HepG2 (cell line): ENCODE measurements around the gene U2AF1L4. TPM values are rescaled to one million over a fixed set of nuclear protein-coding genes. Genes with fewer than 3 reads are reported as not detected.

Source experiments
- HNF4G ChIP-seq, 2 experiments: sonication (generic) in 1 of 2; formaldehyde crosslinking in 1 of 2; IDR thresholded peaks; 2 replicates each; pipeline versions ENCODE4 v1.4.0 to v1.6.1; 2011 to 2020; ENCODE audit warnings: borderline replicate concordance in 2 of 2, low read depth in 2 of 2, mild to moderate bottlenecking in 2 of 2, low read length in 1 of 2, missing genetic modification reagents in 1 of 2, moderate library complexity in 1 of 2
- HOXA3 ChIP-seq: sonication (generic); formaldehyde crosslinking; IDR thresholded peaks from 2 replicates; pipeline ENCODE4 v1.5.0; 2020; ENCODE audit warnings: missing genetic modification reagents
- POLR2G ChIP-seq: fragments of 200-400 bp; formaldehyde crosslinking; IDR thresholded peaks from 2 replicates; pipeline ENCODE4 v1.6.1; 2018; ENCODE audit warnings: mild to moderate bottlenecking, low read depth, low read length, moderate library complexity
- SIX4 ChIP-seq: sonication (generic); formaldehyde crosslinking; IDR thresholded peaks from 2 replicates; pipeline ENCODE4 v1.4.0; 2020; ENCODE audit warnings: missing genetic modification reagents
- ZKSCAN1 ChIP-seq: fragments of 150-350 bp; IDR thresholded peaks from 2 replicates; pipeline ENCODE4 v1.6.1; 2014; ENCODE audit warnings: low read length
- ZNF75D ChIP-seq: sonication (generic); formaldehyde crosslinking; IDR thresholded peaks from 2 replicates; pipeline ENCODE4 v1.8.1; 2023; ENCODE audit warnings: missing genetic modification reagents, mild to moderate bottlenecking, borderline replicate concordance
- polyA plus RNA-seq, 8 experiments: library from polyadenylated mRNA; depleted of rRNA in 3 of 8; stranded (reverse) in 7 of 8; unstranded in 1 of 8; fragments of >200 nt; fragmentation: Illumina TruSeq in 4 of 8; extraction: Trizol in 4 of 8; gene quantifications; 2 replicates each; pipeline versions ENCODE4 v1.2.1 to v1.2.3, GENCODE V29; 2011 to 2016; ENCODE audit warnings: low read depth in 4 of 8, missing spikeins in 1 of 8, mixed read lengths in 1 of 8; ENCODE audit not compliant: insufficient read depth in 1 of 8
- total RNA-seq, 5 experiments: library from RNA; depleted of rRNA; stranded (reverse); fragments of >200 nt; fragmentation: Illumina TruSeq; extraction: Trizol; gene quantifications; 2 replicates each; pipeline ENCODE4 v1.2.3, GENCODE V29; 2016; ENCODE audit warnings: low read depth in 1 of 5
- TF ChIP-seq, protein P1 (sequence below): sonication (generic); formaldehyde crosslinking; IDR thresholded peaks from 2 replicates; pipeline ENCODE4 v1.5.0; 2020; ENCODE audit warnings: mild to moderate bottlenecking, missing genetic modification reagents, borderline replicate concordance
- TF ChIP-seq, protein P2 (sequence below): IDR thresholded peaks from 2 replicates; pipeline ENCODE4 v1.4.0; 2020; ENCODE audit warnings: mild to moderate bottlenecking, missing genetic modification reagents
- TF ChIP-seq, protein P3 (sequence below): sonication (generic); formaldehyde crosslinking; IDR thresholded peaks from 2 replicates; pipeline ENCODE4 v1.4.0; 2020; ENCODE audit warnings: low read depth, missing genetic modification reagents
- TF ChIP-seq, protein P4 (sequence below): sonication (generic); formaldehyde crosslinking; IDR thresholded peaks from 2 replicates; pipeline ENCODE4 v1.4.0; 2020; ENCODE audit warnings: missing genetic modification reagents, borderline replicate concordance

The U2AF1L4 gene
- total and polyA plus RNA-seq, 2 of the 13 experiments (the other 11 are each of a cell fraction or from before 2014, with no cell fraction given) = 7.9 to 15.4 TPM

DNA sequence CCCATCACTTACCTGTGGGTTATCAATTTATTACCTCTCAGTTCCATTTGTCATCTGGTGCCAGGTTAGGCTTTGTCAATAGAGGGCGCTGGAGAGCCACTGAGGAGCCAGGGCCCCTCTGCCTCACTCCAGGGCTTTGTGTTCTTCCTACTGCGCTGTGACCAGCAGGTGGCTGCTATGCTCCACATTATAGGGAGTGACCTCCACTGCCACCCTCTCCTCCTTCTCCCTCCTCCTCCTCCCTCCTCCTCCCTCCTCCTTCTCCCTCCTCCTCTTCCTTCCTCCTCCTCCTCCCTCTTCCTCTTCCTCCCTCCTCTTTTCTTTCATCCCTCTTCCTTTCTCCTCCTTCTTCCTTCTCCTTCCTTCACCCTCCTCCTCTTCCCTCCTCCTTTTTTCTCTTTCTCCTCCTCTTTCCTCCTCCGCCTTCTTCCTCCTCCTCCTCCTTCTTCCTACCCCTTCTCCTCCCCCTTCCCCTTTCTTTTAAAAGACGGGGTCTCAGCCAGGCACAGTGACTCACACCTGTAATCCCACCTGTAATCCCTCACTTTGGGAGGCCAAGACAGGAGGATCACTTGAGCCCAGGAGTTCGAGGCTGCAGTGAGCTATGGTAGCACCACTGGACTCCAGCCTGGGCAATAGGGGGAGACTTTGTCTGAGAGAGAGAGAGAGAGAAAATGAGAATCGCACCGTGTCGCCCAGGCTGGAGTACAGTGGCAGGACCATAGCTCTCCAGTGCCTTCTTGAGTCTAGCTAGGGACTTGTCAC lies 51.2 kb downstream of the U2AF1L4 start (continued):
- TF ChIP-seq, protein P1, sequence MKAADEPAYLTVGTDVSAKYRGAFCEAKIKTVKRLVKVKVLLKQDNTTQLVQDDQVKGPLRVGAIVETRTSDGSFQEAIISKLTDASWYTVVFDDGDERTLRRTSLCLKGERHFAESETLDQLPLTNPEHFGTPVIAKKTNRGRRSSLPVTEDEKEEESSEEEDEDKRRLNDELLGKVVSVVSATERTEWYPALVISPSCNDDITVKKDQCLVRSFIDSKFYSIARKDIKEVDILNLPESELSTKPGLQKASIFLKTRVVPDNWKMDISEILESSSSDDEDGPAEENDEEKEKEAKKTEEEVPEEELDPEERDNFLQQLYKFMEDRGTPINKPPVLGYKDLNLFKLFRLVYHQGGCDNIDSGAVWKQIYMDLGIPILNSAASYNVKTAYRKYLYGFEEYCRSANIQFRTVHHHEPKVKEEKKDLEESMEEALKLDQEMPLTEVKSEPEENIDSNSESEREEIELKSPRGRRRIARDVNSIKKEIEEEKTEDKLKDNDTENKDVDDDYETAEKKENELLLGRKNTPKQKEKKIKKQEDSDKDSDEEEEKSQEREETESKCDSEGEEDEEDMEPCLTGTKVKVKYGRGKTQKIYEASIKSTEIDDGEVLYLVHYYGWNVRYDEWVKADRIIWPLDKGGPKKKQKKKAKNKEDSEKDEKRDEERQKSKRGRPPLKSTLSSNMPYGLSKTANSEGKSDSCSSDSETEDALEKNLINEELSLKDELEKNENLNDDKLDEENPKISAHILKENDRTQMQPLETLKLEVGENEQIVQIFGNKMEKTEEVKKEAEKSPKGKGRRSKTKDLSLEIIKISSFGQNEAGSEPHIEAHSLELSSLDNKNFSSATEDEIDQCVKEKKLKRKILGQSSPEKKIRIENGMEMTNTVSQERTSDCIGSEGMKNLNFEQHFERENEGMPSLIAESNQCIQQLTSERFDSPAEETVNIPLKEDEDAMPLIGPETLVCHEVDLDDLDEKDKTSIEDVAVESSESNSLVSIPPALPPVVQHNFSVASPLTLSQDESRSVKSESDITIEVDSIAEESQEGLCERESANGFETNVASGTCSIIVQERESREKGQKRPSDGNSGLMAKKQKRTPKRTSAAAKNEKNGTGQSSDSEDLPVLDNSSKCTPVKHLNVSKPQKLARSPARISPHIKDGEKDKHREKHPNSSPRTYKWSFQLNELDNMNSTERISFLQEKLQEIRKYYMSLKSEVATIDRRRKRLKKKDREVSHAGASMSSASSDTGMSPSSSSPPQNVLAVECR (CRISPR knock-in tag) = peak; percentile 62; the same call in 1 of the 2 replicates
- no peak for TF ChIP-seq ZNF75D (CRISPR knock-in tag)
- peak; percentile 36; the same call in 1 of the 2 replicates for TF ChIP-seq HOXA3 (CRISPR knock-in tag)
- TF ChIP-seq, protein P2, sequence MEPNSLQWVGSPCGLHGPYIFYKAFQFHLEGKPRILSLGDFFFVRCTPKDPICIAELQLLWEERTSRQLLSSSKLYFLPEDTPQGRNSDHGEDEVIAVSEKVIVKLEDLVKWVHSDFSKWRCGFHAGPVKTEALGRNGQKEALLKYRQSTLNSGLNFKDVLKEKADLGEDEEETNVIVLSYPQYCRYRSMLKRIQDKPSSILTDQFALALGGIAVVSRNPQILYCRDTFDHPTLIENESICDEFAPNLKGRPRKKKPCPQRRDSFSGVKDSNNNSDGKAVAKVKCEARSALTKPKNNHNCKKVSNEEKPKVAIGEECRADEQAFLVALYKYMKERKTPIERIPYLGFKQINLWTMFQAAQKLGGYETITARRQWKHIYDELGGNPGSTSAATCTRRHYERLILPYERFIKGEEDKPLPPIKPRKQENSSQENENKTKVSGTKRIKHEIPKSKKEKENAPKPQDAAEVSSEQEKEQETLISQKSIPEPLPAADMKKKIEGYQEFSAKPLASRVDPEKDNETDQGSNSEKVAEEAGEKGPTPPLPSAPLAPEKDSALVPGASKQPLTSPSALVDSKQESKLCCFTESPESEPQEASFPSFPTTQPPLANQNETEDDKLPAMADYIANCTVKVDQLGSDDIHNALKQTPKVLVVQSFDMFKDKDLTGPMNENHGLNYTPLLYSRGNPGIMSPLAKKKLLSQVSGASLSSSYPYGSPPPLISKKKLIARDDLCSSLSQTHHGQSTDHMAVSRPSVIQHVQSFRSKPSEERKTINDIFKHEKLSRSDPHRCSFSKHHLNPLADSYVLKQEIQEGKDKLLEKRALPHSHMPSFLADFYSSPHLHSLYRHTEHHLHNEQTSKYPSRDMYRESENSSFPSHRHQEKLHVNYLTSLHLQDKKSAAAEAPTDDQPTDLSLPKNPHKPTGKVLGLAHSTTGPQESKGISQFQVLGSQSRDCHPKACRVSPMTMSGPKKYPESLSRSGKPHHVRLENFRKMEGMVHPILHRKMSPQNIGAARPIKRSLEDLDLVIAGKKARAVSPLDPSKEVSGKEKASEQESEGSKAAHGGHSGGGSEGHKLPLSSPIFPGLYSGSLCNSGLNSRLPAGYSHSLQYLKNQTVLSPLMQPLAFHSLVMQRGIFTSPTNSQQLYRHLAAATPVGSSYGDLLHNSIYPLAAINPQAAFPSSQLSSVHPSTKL (CRISPR knock-in tag) = peak; percentile 38; the same call in 1 of the 2 replicates
- TF ChIP-seq, protein P3, sequence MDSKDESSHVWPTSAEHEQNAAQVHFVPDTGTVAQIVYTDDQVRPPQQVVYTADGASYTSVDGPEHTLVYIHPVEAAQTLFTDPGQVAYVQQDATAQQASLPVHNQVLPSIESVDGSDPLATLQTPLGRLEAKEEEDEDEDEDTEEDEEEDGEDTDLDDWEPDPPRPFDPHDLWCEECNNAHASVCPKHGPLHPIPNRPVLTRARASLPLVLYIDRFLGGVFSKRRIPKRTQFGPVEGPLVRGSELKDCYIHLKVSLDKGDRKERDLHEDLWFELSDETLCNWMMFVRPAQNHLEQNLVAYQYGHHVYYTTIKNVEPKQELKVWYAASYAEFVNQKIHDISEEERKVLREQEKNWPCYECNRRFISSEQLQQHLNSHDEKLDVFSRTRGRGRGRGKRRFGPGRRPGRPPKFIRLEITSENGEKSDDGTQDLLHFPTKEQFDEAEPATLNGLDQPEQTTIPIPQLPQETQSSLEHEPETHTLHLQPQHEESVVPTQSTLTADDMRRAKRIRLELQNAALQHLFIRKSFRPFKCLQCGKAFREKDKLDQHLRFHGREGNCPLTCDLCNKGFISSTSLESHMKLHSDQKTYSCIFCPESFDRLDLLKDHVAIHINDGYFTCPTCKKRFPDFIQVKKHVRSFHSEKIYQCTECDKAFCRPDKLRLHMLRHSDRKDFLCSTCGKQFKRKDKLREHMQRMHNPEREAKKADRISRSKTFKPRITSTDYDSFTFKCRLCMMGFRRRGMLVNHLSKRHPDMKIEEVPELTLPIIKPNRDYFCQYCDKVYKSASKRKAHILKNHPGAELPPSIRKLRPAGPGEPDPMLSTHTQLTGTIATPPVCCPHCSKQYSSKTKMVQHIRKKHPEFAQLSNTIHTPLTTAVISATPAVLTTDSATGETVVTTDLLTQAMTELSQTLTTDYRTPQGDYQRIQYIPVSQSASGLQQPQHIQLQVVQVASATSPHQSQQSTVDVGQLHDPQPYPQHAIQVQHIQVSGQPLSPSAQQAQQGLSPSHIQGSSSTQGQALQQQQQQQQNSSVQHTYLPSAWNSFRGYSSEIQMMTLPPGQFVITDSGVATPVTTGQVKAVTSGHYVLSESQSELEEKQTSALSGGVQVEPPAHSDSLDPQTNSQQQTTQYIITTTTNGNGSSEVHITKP = peak; percentile 54; the same call in 1 of the 2 replicates
- no peak for TF ChIP-seq POLR2G
- TF ChIP-seq ZKSCAN1 = no peak
- TF ChIP-seq SIX4 (CRISPR knock-in tag) = no peak
- TF ChIP-seq, protein P4, sequence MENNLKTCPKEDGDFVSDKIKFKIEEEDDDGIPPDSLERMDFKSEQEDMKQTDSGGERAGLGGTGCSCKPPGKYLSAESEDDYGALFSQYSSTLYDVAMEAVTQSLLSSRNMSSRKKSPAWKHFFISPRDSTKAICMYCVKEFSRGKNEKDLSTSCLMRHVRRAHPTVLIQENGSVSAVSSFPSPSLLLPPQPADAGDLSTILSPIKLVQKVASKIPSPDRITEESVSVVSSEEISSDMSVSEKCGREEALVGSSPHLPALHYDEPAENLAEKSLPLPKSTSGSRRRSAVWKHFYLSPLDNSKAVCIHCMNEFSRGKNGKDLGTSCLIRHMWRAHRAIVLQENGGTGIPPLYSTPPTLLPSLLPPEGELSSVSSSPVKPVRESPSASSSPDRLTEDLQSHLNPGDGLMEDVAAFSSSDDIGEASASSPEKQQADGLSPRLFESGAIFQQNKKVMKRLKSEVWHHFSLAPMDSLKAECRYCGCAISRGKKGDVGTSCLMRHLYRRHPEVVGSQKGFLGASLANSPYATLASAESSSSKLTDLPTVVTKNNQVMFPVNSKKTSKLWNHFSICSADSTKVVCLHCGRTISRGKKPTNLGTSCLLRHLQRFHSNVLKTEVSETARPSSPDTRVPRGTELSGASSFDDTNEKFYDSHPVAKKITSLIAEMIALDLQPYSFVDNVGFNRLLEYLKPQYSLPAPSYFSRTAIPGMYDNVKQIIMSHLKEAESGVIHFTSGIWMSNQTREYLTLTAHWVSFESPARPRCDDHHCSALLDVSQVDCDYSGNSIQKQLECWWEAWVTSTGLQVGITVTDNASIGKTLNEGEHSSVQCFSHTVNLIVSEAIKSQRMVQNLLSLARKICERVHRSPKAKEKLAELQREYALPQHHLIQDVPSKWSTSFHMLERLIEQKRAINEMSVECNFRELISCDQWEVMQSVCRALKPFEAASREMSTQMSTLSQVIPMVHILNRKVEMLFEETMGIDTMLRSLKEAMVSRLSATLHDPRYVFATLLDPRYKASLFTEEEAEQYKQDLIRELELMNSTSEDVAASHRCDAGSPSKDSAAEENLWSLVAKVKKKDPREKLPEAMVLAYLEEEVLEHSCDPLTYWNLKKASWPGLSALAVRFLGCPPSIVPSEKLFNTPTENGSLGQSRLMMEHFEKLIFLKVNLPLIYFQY (CRISPR knock-in tag) = 0 out of 2 replicates have a peak, but pooled peaks have one; percentile 26
- no peak for TF ChIP-seq HNF4G (IDR thresholded peaks at IDR 0.05; ENCODE audit: borderline replicate concordance, low read depth, low read length)
- TF ChIP-seq HNF4G (CRISPR knock-in tag; IDR thresholded peaks at IDR 0.05; ENCODE audit: borderline replicate concordance, low read depth) = no peak
